ENCODE data around the gene TIAM1.

The TIAM1 gene

DNA sequence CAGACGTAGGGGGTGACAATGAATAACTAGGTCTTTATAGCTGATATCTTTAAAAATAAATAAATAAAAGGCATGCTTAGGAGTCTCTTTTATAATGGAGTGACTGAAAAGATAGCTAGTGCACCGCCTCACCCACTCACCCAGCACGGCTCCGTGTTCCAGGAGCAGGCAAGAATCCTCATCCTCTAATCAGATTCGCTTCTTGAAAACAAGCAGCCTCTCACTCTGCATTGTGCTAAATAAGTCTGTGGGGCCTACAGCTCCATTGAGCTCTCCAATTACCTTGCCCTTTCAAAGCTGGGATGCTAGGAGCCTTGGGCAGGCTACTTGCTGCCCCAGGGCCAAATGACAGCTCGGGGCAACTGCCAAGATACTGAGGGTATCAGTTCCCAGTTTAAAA lies 91.5 kb downstream of the TIAM1 start:
- no peak overlapping the region for H3K4me3 ChIP-seq (ENCODE audit: low read length)
- DNase-seq (ENCODE audit: low read depth): no peak
- TF ChIP-seq, protein P1, sequence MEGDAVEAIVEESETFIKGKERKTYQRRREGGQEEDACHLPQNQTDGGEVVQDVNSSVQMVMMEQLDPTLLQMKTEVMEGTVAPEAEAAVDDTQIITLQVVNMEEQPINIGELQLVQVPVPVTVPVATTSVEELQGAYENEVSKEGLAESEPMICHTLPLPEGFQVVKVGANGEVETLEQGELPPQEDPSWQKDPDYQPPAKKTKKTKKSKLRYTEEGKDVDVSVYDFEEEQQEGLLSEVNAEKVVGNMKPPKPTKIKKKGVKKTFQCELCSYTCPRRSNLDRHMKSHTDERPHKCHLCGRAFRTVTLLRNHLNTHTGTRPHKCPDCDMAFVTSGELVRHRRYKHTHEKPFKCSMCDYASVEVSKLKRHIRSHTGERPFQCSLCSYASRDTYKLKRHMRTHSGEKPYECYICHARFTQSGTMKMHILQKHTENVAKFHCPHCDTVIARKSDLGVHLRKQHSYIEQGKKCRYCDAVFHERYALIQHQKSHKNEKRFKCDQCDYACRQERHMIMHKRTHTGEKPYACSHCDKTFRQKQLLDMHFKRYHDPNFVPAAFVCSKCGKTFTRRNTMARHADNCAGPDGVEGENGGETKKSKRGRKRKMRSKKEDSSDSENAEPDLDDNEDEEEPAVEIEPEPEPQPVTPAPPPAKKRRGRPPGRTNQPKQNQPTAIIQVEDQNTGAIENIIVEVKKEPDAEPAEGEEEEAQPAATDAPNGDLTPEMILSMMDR (conservative IDR thresholded peaks at IDR 0.05; ENCODE audit: low read depth, low read length): no peak

DNA sequence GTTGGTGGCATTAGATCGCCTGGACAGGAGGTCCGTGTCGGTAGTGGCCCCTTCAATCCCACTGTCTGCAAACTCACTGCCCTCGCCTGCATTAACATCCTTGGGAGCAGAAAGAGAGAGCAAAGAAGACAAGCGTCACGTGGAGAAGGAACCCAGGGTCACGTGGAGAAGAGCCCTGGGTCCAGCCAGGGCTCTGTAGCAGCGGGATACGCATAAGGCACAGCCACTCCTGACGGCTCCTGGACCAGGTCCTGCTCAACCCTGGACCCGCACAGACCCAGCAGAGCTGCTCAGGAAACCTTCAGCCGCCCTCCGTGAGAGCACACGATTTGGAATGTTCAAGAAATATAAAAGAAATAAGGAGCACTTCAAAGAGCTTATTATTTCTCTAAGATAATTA lies 92.0 kb downstream of the TIAM1 start:
- H3K4me3 ChIP-seq (ENCODE audit: low read length): no peak overlapping the region
- TF ChIP-seq, protein P1 (conservative IDR thresholded peaks at IDR 0.05; ENCODE audit: low read depth, low read length): no peak
- DNase-seq (ENCODE audit: low read depth): no peak

DNA sequence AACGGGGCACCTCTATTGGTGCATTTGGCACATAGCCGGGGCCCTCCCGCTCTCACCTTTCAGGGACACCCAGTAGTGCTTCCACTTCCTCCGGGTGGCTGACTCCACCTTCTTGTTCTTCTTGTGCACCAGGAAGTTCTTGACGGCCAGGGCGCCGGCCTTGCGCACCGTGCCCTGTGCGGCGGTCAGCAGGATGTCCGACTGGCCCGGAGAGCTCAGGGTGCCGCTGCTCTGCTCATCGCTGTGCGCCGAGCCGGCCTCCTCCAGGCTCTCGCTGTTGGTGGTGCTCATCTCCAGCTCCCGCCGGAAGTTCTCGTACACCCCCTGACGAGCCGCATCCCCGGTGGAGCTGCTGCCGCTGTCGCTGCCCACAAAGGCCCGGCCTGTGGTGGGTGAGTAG lies 92.4 kb downstream of the TIAM1 start:
- TF ChIP-seq, protein P1 (conservative IDR thresholded peaks at IDR 0.05; ENCODE audit: low read depth, low read length): no peak
- no peak for DNase-seq (ENCODE audit: low read depth)
- H3K4me3 ChIP-seq (ENCODE audit: low read length): no peak overlapping the region

DNA sequence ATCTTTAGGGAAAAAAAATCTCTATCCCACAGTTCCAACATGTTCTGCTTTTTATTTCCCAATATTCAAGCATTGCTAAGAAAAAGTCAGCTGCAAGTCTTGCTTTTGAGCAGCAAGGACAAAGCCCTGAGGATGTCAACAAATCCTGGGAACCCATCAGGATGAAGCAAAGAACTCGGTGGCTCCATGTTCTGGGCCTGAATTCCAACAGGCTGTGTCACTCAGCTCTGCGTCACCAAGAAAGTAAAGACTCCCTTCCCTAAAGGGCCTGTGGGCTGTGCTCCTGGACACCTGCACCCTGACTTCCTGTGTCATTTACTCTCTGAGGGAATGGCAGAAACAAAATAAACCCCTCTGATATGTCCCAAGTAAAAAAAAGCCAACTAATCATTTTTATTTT lies 95.5 kb downstream of the TIAM1 start:
- no peak overlapping the region for H3K4me3 ChIP-seq (ENCODE audit: low read length)
- no peak for DNase-seq (ENCODE audit: low read depth)
- TF ChIP-seq, protein P1 (conservative IDR thresholded peaks at IDR 0.05; ENCODE audit: low read depth, low read length): no peak

DNA sequence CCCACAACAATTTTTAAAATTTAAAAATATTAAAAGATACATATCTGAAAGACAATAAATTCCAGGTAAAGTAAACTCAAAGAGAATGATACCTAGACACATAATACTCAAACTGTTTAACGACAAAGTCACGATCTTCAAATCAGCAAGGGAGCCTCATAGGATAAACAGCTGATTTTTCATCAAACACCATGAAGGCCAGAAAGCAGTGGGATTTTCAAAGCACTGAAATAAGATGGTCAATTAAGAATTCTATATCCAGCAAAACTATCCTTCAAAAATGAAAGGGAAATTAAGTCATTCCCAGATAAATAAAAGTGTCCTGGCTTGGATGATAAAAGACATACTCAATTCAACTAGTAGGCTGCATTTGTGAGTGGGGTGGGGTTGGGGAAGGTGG lies 100.5 kb downstream of the TIAM1 start:
- TF ChIP-seq, protein P1 (conservative IDR thresholded peaks at IDR 0.05; ENCODE audit: low read depth, low read length): no peak
- H3K4me3 ChIP-seq (ENCODE audit: low read length): no peak overlapping the region
- DNase-seq (ENCODE audit: low read depth): no peak

DNA sequence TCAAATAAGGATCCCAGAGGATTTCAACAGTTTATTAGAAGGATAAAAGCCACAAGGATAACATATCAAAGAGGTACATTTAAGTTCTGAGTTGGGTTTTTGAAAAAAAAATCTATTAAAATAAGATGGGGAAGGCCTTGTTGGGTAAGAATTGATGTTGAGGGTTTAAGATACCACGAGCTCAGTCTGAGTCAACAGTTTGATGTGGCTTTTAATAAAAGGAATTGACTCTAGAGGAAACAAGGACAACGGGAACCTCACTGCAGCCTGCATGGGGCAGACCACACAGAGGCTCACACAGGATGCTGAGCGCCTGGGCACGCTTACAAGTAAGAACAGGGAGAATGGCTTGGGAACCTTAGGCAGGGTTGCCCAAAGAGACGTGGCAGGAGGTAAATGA lies 107.5 kb downstream of the TIAM1 start:
- TF ChIP-seq, protein P1 (conservative IDR thresholded peaks at IDR 0.05; ENCODE audit: low read depth, low read length): no peak
- H3K4me3 ChIP-seq (ENCODE audit: low read length): no peak overlapping the region
- DNase-seq (ENCODE audit: low read depth): no peak

DNA sequence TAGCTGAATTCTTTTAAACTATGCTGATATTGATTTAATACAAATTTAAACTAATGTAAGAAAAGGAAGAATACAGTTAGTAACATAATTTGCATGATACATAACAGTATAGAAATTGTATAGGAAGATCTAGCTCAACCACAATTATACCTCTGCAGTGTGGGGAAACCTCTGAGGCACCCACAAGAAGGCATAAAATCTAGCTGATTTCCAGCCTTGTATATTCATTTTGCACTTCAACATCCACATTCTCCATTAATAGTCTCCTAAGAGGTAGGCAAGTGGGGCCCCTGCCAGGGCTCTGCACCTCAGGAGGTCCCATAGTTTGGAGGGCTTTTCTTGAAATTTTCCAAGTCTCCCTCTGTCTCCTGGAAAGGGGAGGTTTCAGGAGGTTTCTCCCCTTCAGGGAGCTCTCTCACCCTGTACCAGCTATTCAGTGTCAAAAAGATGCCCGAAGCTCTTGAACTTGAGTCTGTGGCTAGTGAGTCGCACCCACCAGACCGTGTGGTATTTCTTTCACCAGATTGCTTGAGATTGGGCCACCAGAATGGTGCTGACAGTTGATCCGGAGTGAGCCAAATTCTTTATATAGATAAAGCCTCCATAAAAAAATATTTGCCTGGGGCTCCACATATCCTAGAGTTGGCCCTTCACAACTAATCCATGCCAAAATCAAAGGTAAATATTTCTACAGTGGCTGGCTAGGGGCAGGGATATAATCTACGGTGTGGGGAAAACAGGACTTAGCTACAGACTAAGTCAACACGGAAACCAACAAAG lies 108.2 kb downstream of the TIAM1 start:
- DNase-seq (ENCODE audit: low read depth): no peak
- TF ChIP-seq, protein P1 (conservative IDR thresholded peaks at IDR 0.05; ENCODE audit: low read depth, low read length): no peak
- no peak overlapping the region for H3K4me3 ChIP-seq (ENCODE audit: low read length)

Measured in retinal pigment epithelial cell (primary cell).